ENCODE results near the gene METTL26.

DNA sequence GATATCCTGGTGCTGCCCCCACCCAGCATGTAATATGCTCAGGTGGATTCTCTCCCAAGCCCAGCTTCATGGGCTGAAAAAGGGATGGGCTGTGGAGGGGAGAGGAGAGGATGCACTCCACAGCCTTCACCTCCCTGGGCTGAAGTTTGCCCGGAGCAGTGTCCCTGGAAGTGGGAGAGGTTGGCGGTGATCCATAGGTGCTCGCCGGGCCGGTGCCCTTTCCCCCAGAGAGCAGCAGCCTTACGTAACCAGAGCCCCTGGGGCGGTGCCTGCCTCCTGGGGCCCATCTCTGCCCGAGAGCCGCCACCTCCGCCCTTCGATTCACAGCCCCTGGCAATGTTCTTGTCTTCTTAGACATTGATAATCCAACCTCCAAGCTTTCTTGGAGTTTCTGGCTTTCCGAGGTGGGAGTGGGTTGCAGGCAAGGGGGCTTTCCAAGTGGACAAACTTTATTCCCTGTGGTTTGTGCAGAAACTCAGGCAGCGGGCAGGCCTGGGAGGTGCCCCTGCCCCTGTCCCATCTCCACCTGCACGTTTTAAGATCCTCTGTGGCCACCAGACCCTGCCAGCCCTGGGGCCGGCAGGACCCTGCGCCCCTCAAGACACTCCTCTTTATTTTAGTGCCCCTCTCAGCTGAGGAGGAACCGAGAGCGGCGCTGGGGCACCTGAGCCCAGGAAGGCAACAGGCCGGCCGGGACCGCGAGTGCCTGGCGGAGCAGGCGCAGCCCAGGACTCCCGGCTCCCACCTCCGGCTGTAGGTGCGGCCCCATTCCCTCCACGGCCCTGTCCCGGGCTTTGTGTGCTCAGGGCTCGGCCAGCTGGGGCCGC, 10.0 kb upstream of the METTL26 start:
- TF ChIP-seq POLR2A (IDR thresholded peaks at IDR 0.05), result no peak
- no peak for TF ChIP-seq CTCF (IDR thresholded peaks at IDR 0.05)

All from stomach (tissue), 4 donors.